Epithelial cell of esophagus (primary cell): ENCODE measurements around the gene NOBOX.
A peak's percentile ranks its signal among the peaks of the same experiment; 100 is the strongest.
"Not testable (repeated sequence)": the region's sequence is repeated elsewhere in the genome, so short reads cannot be mapped to it uniquely, and the experiment has no call there.

Experiments
- DNase-seq: peaks from one replicate; pipeline ENCODE4 v3.0.0; 2010; ENCODE audit warnings: low read depth
- H3K4me3 ChIP-seq: 2 replicates; pipeline ENCODE4 v1.5.1; 2011; ENCODE audit warnings: mild to moderate bottlenecking, low read length, control low read depth
- CTCF ChIP-seq: IDR thresholded peaks from 2 replicates; pipeline ENCODE4 v1.5.1; 2011; ENCODE audit warnings: low read depth, mild to moderate bottlenecking, low read length, control low read depth, inconsistent platforms; ENCODE audit not compliant: insufficient read depth; ENCODE audit errors: missing control alignments

NOBOX gene

GRCh38 chr7:144384071-144384470 lies 19.4 kb downstream of the NOBOX start:
- H3K4me3 ChIP-seq: no peak overlapping the region
- DNase-seq: peak; percentile 60
- no peak for TF ChIP-seq CTCF

GRCh38 chr7:144379776-144380384 lies 23.6 kb downstream of the NOBOX start:
- no peak overlapping the region for H3K4me3 ChIP-seq
- DNase-seq: no peak
- no peak for TF ChIP-seq CTCF

- no peak overlapping the region for H3K4me3 ChIP-seq
- TF ChIP-seq CTCF: no peak
- DNase-seq: peak; percentile 14
Measured at GRCh38 chr7:144378651-144379050, 24.8 kb downstream of the NOBOX start.

GRCh38 chr7:144369221-144369620 lies 34.3 kb downstream of the NOBOX start:
- not testable (repeated sequence) for H3K4me3 ChIP-seq, DNase-seq

GRCh38 chr7:144367250-144367649 lies 36.2 kb downstream of the NOBOX start:
- DNase-seq, H3K4me3 ChIP-seq: not testable (repeated sequence)

- not testable (repeated sequence) for H3K4me3 ChIP-seq, DNase-seq
Measured at GRCh38 chr7:144365523-144365922, 38.0 kb downstream of the NOBOX start.

- H3K4me3 ChIP-seq, DNase-seq: not testable (repeated sequence)
Measured at GRCh38 chr7:144362061-144362460, 41.4 kb downstream of the NOBOX start.

GRCh38 chr7:144356860-144357259 lies 46.6 kb downstream of the NOBOX start:
- H3K4me3 ChIP-seq, DNase-seq: not testable (repeated sequence)

- not testable (repeated sequence) for H3K4me3 ChIP-seq, DNase-seq
Measured at GRCh38 chr7:144356185-144356584, 47.3 kb downstream of the NOBOX start.

- H3K4me3 ChIP-seq: peak within 1 kb of the TSS; percentile 13
- not testable (repeated sequence) for DNase-seq
Measured at GRCh38 chr7:144355176-144355822, 48.2 kb downstream of the NOBOX start, which contains the start of gene ARHGEF5. ARHGEF5 (plus strand) TSS chr7:144355402; CDS start chr7:144362670, 7,268 bp downstream.

- H3K4me3 ChIP-seq: not testable (repeated sequence)
- peak; percentile 0 for DNase-seq
Measured at GRCh38 chr7:144351667-144352066, 51.8 kb downstream of the NOBOX start.

- not testable (repeated sequence) for DNase-seq, H3K4me3 ChIP-seq
Measured at GRCh38 chr7:144348625-144349024, 54.9 kb downstream of the NOBOX start.
